SK-N-SH (cell line): Measurements from ENCODE around the gene ARPC4.

ENCODE experiments used
- CTCF ChIP-seq: fragments of 200-600 bp; sonication (generic); IDR thresholded peaks from 2 replicates; pipeline ENCODE4 v1.6.1; 2017; ENCODE audit warnings: antibody characterized with exemption, mild to moderate bottlenecking, moderate library complexity
- EP300 ChIP-seq, 2 experiments: IDR thresholded peaks; 2 replicates each; pipeline versions ENCODE4 v1.4.0 to v1.6.1; 2012; ENCODE audit warnings: borderline replicate concordance in 1 of 2, low read depth in 1 of 2, low read length in 1 of 2
- EZH2phosphoT487 ChIP-seq: fragments of 200-600 bp; sonication (generic); IDR thresholded peaks from 2 replicates; pipeline ENCODE4 v1.6.1; 2017; ENCODE audit warnings: low read depth, mixed run types, mild to moderate bottlenecking, antibody characterized with exemption, moderate library complexity, borderline replicate concordance
- GATA2 ChIP-seq: sonication (generic); formaldehyde crosslinking; IDR thresholded peaks from 2 replicates; pipeline ENCODE4 v1.5.0; 2020; ENCODE audit warnings: mild to moderate bottlenecking, missing genetic modification reagents
- MAX ChIP-seq: IDR thresholded peaks from 2 replicates; pipeline ENCODE4 v1.4.0; 2012; ENCODE audit warnings: low read depth
- POLR2AphosphoS5 ChIP-seq: IDR thresholded peaks from 2 replicates; pipeline ENCODE4 v1.6.1; 2012; ENCODE audit warnings: low read depth, low read length
- RCOR1 ChIP-seq: fragments of 150-350 bp; IDR thresholded peaks from 2 replicates; pipeline ENCODE4 v1.6.1; 2017; ENCODE audit warnings: antibody characterized with exemption, low read length
- TCF12 ChIP-seq: IDR thresholded peaks from 2 replicates; pipeline ENCODE4 v1.4.0; 2012
- TEAD4 ChIP-seq: IDR thresholded peaks from 2 replicates; pipeline ENCODE4 v1.4.0; 2012; ENCODE audit warnings: mild to moderate bottlenecking, borderline replicate concordance; ENCODE audit not compliant: insufficient read depth
- USF2 ChIP-seq: fragments of 150-350 bp; IDR thresholded peaks from 2 replicates; pipeline ENCODE4 v1.6.1; 2017; ENCODE audit warnings: antibody characterized with exemption, low read length, low read depth, borderline replicate concordance

GRCh38 chr3:9791127-9791526, 1.8 kb upstream of the ARPC4 start:
- TF ChIP-seq CTCF (no peak), TCF12 (no peak), EP300 (IDR thresholded peaks at IDR 0.05; ENCODE audit: borderline replicate concordance in 1 of 2, low read depth in 1 of 2, low read length in 1 of 2) (no peak), USF2 (no peak), RCOR1 (no peak), POLR2AphosphoS5 (no peak), TEAD4 (no peak), MAX (no peak), GATA2 (CRISPR knock-in tag) (no peak), EZH2phosphoT487 (no peak)
